Suprapubic skin (tissue), 4 donors: ENCODE measurements around the gene SMPD3. TPM values are rescaled to one million over a fixed set of nuclear protein-coding genes. Genes with fewer than 3 reads are reported as not detected.

Experiments
- DNase-seq, 2 donors: peaks; one replicate each; pipeline ENCODE4 v3.0.0-alpha.2; 2019; ENCODE audit warnings: low spot score in 2 of 2
- H3K27ac ChIP-seq: fragments of 200-600 bp; sonication (generic); one replicate; pipeline ENCODE4 v1.5.1; 2019
- H3K27me3 ChIP-seq: fragments of 200-600 bp; sonication (generic); one replicate; pipeline ENCODE4 v1.5.1; 2019
- H3K36me3 ChIP-seq: fragments of 200-600 bp; sonication (generic); one replicate; pipeline ENCODE4 v1.5.1; 2019
- H3K4me1 ChIP-seq: fragments of 200-600 bp; sonication (generic); one replicate; pipeline ENCODE4 v1.5.1; 2019
- H3K4me3 ChIP-seq: fragments of 200-600 bp; sonication (generic); one replicate; pipeline ENCODE4 v1.5.1; 2019; ENCODE audit warnings: mild to moderate bottlenecking
- H3K9me3 ChIP-seq: fragments of 200-600 bp; sonication (generic); one replicate; pipeline ENCODE4 v1.5.1; 2019
- CTCF ChIP-seq, 2 donors: fragments of 200-600 bp in 1 of 2; fragments of 450-650 bp in 1 of 2; sonication (generic) in 1 of 2; IDR thresholded peaks; one replicate each; pipeline ENCODE4 v1.5.1; 2016 to 2019; ENCODE audit warnings: antibody characterized with exemption in 2 of 2, mild to moderate bottlenecking in 1 of 2, moderate library complexity in 1 of 2
- EP300 ChIP-seq: sonication (generic); formaldehyde crosslinking; IDR thresholded peaks from one replicate; pipeline ENCODE4 v1.6.1; 2017; ENCODE audit warnings: antibody characterized with exemption
- POLR2A ChIP-seq, 2 donors: fragments of 450-650 bp; IDR thresholded peaks; one replicate each; pipeline ENCODE4 v1.6.1; 2017; ENCODE audit warnings: antibody characterized with exemption in 2 of 2, mild to moderate bottlenecking in 2 of 2, moderate library complexity in 2 of 2
- POLR2AphosphoS5 ChIP-seq, 3 donors: sonication (generic); formaldehyde crosslinking; IDR thresholded peaks; one replicate each; pipeline ENCODE4 v1.6.1; 2017; ENCODE audit warnings: antibody characterized with exemption in 3 of 3
- WGBS: methylation state at CpG from one replicate; pipeline ENCODE4 v1.1.5; 2018; 5-methylcytosine and 5-hydroxymethylcytosine counted together
- total RNA-seq, 4 donors: library from RNA; depleted of rRNA; stranded (reverse); fragments of >200 nt; gene quantifications; one replicate each; pipeline ENCODE4 v1.1.0, GENCODE V29; 2016

Gene SMPD3
- total RNA-seq, 4 donors from 2014 or later, result 26.2 to 64.9 (median 39.9) TPM

- TF ChIP-seq POLR2AphosphoS5 (IDR thresholded peaks at IDR 0.05), result no peak
- no peak for TF ChIP-seq CTCF (IDR thresholded peaks at IDR 0.05)
- no peak for TF ChIP-seq EP300
- TF ChIP-seq POLR2A (IDR thresholded peaks at IDR 0.05), result no peak
- H3K27ac ChIP-seq, result no peak overlapping the region
- no peaks in the 10 kb centered on the region for H3K36me3 ChIP-seq
- H3K4me1 ChIP-seq, result peaks cover 37% of the 10 kb centered on the region
- WGBS, result 72% methylated on average over 6 of the region's 11 CpGs
- no peak overlapping the region for H3K4me3 ChIP-seq
- no peak for DNase-seq
- no peaks in the 10 kb centered on the region for H3K27me3 ChIP-seq
- H3K9me3 ChIP-seq, result no peaks in the 10 kb centered on the region
Observed at GRCh38 chr16:68492151-68492542, 43.8 kb upstream of the SMPD3 start.

GRCh38 chr16:68491576-68491950 lies 43.3 kb upstream of the SMPD3 start:
- no peak for DNase-seq
- Histone ChIP-seq H3K9me3 (no peaks in the 10 kb centered on the region), H3K4me3 (no peak overlapping the region), H3K27me3 (no peaks in the 10 kb centered on the region), H3K27ac (no peak overlapping the region), H3K4me1 (peaks cover 37% of the 10 kb centered on the region), H3K36me3 (no peaks in the 10 kb centered on the region)
- WGBS, result 85% methylated on average over 12 of the region's 14 CpGs
- no peak for TF ChIP-seq EP300
- no peak for TF ChIP-seq POLR2A (IDR thresholded peaks at IDR 0.05)

GRCh38 chr16:68490829-68491575 lies 42.7 kb upstream of the SMPD3 start:
- H3K4me1 ChIP-seq, result peaks cover 37% of the 10 kb centered on the region
- DNase-seq, result no peak
- H3K27me3 ChIP-seq, result no peaks in the 10 kb centered on the region
- H3K9me3 ChIP-seq, result no peaks in the 10 kb centered on the region
- no peak overlapping the region for H3K4me3 ChIP-seq
- no peak overlapping the region for H3K27ac ChIP-seq
- no peaks in the 10 kb centered on the region for H3K36me3 ChIP-seq
- TF ChIP-seq EP300 (no peak), POLR2A (IDR thresholded peaks at IDR 0.05) (no peak), POLR2AphosphoS5 (IDR thresholded peaks at IDR 0.05) (no peak), CTCF (IDR thresholded peaks at IDR 0.05) (no peak)
- 36% methylated on average over 10 of the region's 13 CpGs for WGBS

- no peak for DNase-seq
- Histone ChIP-seq H3K27ac (no peak overlapping the region), H3K9me3 (no peaks in the 10 kb centered on the region), H3K4me1 (peaks cover 37% of the 10 kb centered on the region), H3K4me3 (no peak overlapping the region), H3K36me3 (no peaks in the 10 kb centered on the region), H3K27me3 (no peaks in the 10 kb centered on the region)
- TF ChIP-seq POLR2AphosphoS5 (IDR thresholded peaks at IDR 0.05), result no peak
- TF ChIP-seq POLR2A (IDR thresholded peaks at IDR 0.05), result no peak
- no peak for TF ChIP-seq EP300
- TF ChIP-seq CTCF (IDR thresholded peaks at IDR 0.05), result no peak
- 50% methylated on average over 1 of the region's 1 CpG for WGBS
Observed at GRCh38 chr16:68490358-68490757, 42.0 kb upstream of the SMPD3 start.

- 73% methylated on average over 2 of the region's 2 CpGs for WGBS
- TF ChIP-seq EP300 (no peak), POLR2A (IDR thresholded peaks at IDR 0.05) (no peak), POLR2AphosphoS5 (IDR thresholded peaks at IDR 0.05) (no peak), CTCF (IDR thresholded peaks at IDR 0.05) (no peak)
- Histone ChIP-seq H3K9me3 (no peaks in the 10 kb centered on the region), H3K4me1 (peaks cover 37% of the 10 kb centered on the region), H3K4me3 (no peak overlapping the region), H3K27ac (no peak overlapping the region), H3K36me3 (no peaks in the 10 kb centered on the region), H3K27me3 (no peaks in the 10 kb centered on the region)
- no peak for DNase-seq
Observed at GRCh38 chr16:68488554-68488953, 40.2 kb upstream of the SMPD3 start.

GRCh38 chr16:68487669-68488068 lies 39.4 kb upstream of the SMPD3 start:
- no peaks in the 10 kb centered on the region for H3K36me3 ChIP-seq
- no peaks in the 10 kb centered on the region for H3K9me3 ChIP-seq
- H3K4me3 ChIP-seq, result no peak overlapping the region
- no peak for DNase-seq
- no peak overlapping the region for H3K27ac ChIP-seq
- TF ChIP-seq POLR2A (IDR thresholded peaks at IDR 0.05) (no peak), CTCF (IDR thresholded peaks at IDR 0.05) (no peak)
- no peaks in the 10 kb centered on the region for H3K27me3 ChIP-seq
- peaks cover 30% of the 10 kb centered on the region for H3K4me1 ChIP-seq
- WGBS, result 61% methylated on average over 6 of the region's 6 CpGs
